H54 (cell line): ENCODE results near the gene NPBWR2.

ENCODE experiments used
- DNase-seq: peaks from one replicate; pipeline ENCODE4 v3.0.0; 2011; ENCODE audit warnings: low spot score, mixed read lengths; ENCODE audit not compliant: insufficient read length
- FAIRE-seq: peaks from 3 replicates; lab custom pipeline; 2011; peaks lifted over from hg19 to GRCh38; lab: Jason Lieb, UNC
- POLR2A ChIP-seq: IDR thresholded peaks from 2 replicates; pipeline ENCODE4 v1.6.1; 2011; ENCODE audit warnings: low read depth, mild to moderate bottlenecking, low read length

NPBWR2 gene

GRCh38 chr20:64077094-64077493 lies 30.3 kb downstream of the NPBWR2 start:
- DNase-seq (no peak), FAIRE-seq (no peak)
- no peak for TF ChIP-seq POLR2A

- TF ChIP-seq POLR2A, result no peak
- FAIRE-seq (no peak), DNase-seq (no peak)
These were observed 31.0 kb downstream of the NPBWR2 start for GRCh38 chr20:64076061-64076997.

- DNase-seq (no peak), FAIRE-seq (no peak)
- no peak for TF ChIP-seq POLR2A
These were observed 31.8 kb downstream of the NPBWR2 start for GRCh38 chr20:64075556-64075955.

GRCh38 chr20:64074963-64075362 lies 32.4 kb downstream of the NPBWR2 start:
- DNase-seq (no peak), FAIRE-seq (no peak)
- TF ChIP-seq POLR2A, result no peak

GRCh38 chr20:64074184-64074789 lies 33.1 kb downstream of the NPBWR2 start:
- DNase-seq (no peak), FAIRE-seq (no peak)
- no peak for TF ChIP-seq POLR2A

- FAIRE-seq (no peak), DNase-seq (no peak)
- no peak for TF ChIP-seq POLR2A
These were observed 33.7 kb downstream of the NPBWR2 start for GRCh38 chr20:64073476-64074183.

- FAIRE-seq (no peak), DNase-seq (no peak)
- TF ChIP-seq POLR2A, result no peak
These were observed 34.8 kb downstream of the NPBWR2 start for GRCh38 chr20:64072498-64073063.

- TF ChIP-seq POLR2A, result no peak
- FAIRE-seq (no peak), DNase-seq (no peak)
These were observed 35.7 kb downstream of the NPBWR2 start for GRCh38 chr20:64071341-64072332.

- no peak for TF ChIP-seq POLR2A
- FAIRE-seq (no peak), DNase-seq (no peak)
These were observed 36.9 kb downstream of the NPBWR2 start for GRCh38 chr20:64070244-64070993.

- DNase-seq, result no peak
- no peak for FAIRE-seq
- no peak for TF ChIP-seq POLR2A
These were observed 37.6 kb downstream of the NPBWR2 start for GRCh38 chr20:64069614-64070243.

- DNase-seq (no peak), FAIRE-seq (no peak)
- TF ChIP-seq POLR2A, result no peak
These were observed 38.2 kb downstream of the NPBWR2 start for GRCh38 chr20:64069209-64069613.
